Measurements from ENCODE around the gene GRIK1.

The GRIK1 gene

GRCh38 chr21:29661672-29662442, 277.9 kb downstream of the GRIK1 start:
- no peaks in the 10 kb centered on the region for H3K27me3 ChIP-seq (ENCODE audit: control insufficient read depth, insufficient read depth, low read length)
- H3K36me3 ChIP-seq (ENCODE audit: control insufficient read depth, insufficient read depth, low read length), result no peaks in the 10 kb centered on the region
- WGBS (ENCODE audit: insufficient coverage, insufficient read length), result no CpG with 5 or more reads among the region's 3 CpGs
- no peak overlapping the region for H3K27ac ChIP-seq (ENCODE audit: low read length)
- H3K4me3 ChIP-seq (ENCODE audit: low read length), result no peak overlapping the region
- no peak for DNase-seq (ENCODE audit: low read depth, low spot score)
- no peaks in the 10 kb centered on the region for H3K9me3 ChIP-seq (ENCODE audit: control insufficient read depth, insufficient read depth, low read length)
- no peaks in the 10 kb centered on the region for H3K4me1 ChIP-seq (ENCODE audit: control insufficient read depth, insufficient read depth, low read length)

GRCh38 chr21:29660047-29660720, 279.6 kb downstream of the GRIK1 start:
- H3K27me3 ChIP-seq (ENCODE audit: control insufficient read depth, insufficient read depth, low read length), result no peaks in the 10 kb centered on the region
- H3K9me3 ChIP-seq (ENCODE audit: control insufficient read depth, insufficient read depth, low read length), result no peaks in the 10 kb centered on the region
- H3K4me3 ChIP-seq (ENCODE audit: low read length), result no peak overlapping the region
- DNase-seq (ENCODE audit: low read depth, low spot score), result no peak
- WGBS (ENCODE audit: insufficient coverage, insufficient read length), result no CpG with 5 or more reads among the region's 2 CpGs
- no peak overlapping the region for H3K27ac ChIP-seq (ENCODE audit: low read length)
- no peaks in the 10 kb centered on the region for H3K4me1 ChIP-seq (ENCODE audit: control insufficient read depth, insufficient read depth, low read length)
- H3K36me3 ChIP-seq (ENCODE audit: control insufficient read depth, insufficient read depth, low read length), result no peaks in the 10 kb centered on the region

GRCh38 chr21:29658934-29659203, 280.9 kb downstream of the GRIK1 start:
- no peak for DNase-seq (ENCODE audit: low read depth, low spot score)
- H3K36me3 ChIP-seq (ENCODE audit: control insufficient read depth, insufficient read depth, low read length), result no peaks in the 10 kb centered on the region
- H3K27me3 ChIP-seq (ENCODE audit: control insufficient read depth, insufficient read depth, low read length), result no peaks in the 10 kb centered on the region
- H3K27ac ChIP-seq (ENCODE audit: low read length), result no peak overlapping the region
- no peak overlapping the region for H3K4me3 ChIP-seq (ENCODE audit: low read length)
- H3K9me3 ChIP-seq (ENCODE audit: control insufficient read depth, insufficient read depth, low read length), result no peaks in the 10 kb centered on the region
- no CpG with 5 or more reads among the region's 1 CpG for WGBS (ENCODE audit: insufficient coverage, insufficient read length)
- H3K4me1 ChIP-seq (ENCODE audit: control insufficient read depth, insufficient read depth, low read length), result no peaks in the 10 kb centered on the region

GRCh38 chr21:29658177-29658933, 281.4 kb downstream of the GRIK1 start:
- WGBS (ENCODE audit: insufficient coverage, insufficient read length), result no CpG with 5 or more reads among the region's 10 CpGs
- H3K36me3 ChIP-seq (ENCODE audit: control insufficient read depth, insufficient read depth, low read length), result no peaks in the 10 kb centered on the region
- no peaks in the 10 kb centered on the region for H3K4me1 ChIP-seq (ENCODE audit: control insufficient read depth, insufficient read depth, low read length)
- no peak overlapping the region for H3K4me3 ChIP-seq (ENCODE audit: low read length)
- no peak for DNase-seq (ENCODE audit: low read depth, low spot score)
- H3K27me3 ChIP-seq (ENCODE audit: control insufficient read depth, insufficient read depth, low read length), result no peaks in the 10 kb centered on the region
- H3K9me3 ChIP-seq (ENCODE audit: control insufficient read depth, insufficient read depth, low read length), result no peaks in the 10 kb centered on the region
- H3K27ac ChIP-seq (ENCODE audit: low read length), result no peak overlapping the region

GRCh38 chr21:29657240-29657989, 282.4 kb downstream of the GRIK1 start:
- no peaks in the 10 kb centered on the region for H3K4me1 ChIP-seq (ENCODE audit: control insufficient read depth, insufficient read depth, low read length)
- H3K27ac ChIP-seq (ENCODE audit: low read length), result no peak overlapping the region
- no CpG with 5 or more reads among the region's 9 CpGs for WGBS (ENCODE audit: insufficient coverage, insufficient read length)
- DNase-seq (ENCODE audit: low read depth, low spot score), result no peak
- no peak overlapping the region for H3K4me3 ChIP-seq (ENCODE audit: low read length)
- H3K36me3 ChIP-seq (ENCODE audit: control insufficient read depth, insufficient read depth, low read length), result no peaks in the 10 kb centered on the region
- H3K27me3 ChIP-seq (ENCODE audit: control insufficient read depth, insufficient read depth, low read length), result no peaks in the 10 kb centered on the region
- H3K9me3 ChIP-seq (ENCODE audit: control insufficient read depth, insufficient read depth, low read length), result no peaks in the 10 kb centered on the region

- no peak overlapping the region for H3K4me3 ChIP-seq (ENCODE audit: low read length)
- no CpG with 5 or more reads among the region's 6 CpGs for WGBS (ENCODE audit: insufficient coverage, insufficient read length)
- H3K9me3 ChIP-seq (ENCODE audit: control insufficient read depth, insufficient read depth, low read length), result no peaks in the 10 kb centered on the region
- no peak overlapping the region for H3K27ac ChIP-seq (ENCODE audit: low read length)
- no peaks in the 10 kb centered on the region for H3K36me3 ChIP-seq (ENCODE audit: control insufficient read depth, insufficient read depth, low read length)
- no peaks in the 10 kb centered on the region for H3K4me1 ChIP-seq (ENCODE audit: control insufficient read depth, insufficient read depth, low read length)
- no peaks in the 10 kb centered on the region for H3K27me3 ChIP-seq (ENCODE audit: control insufficient read depth, insufficient read depth, low read length)
- no peak for DNase-seq (ENCODE audit: low read depth, low spot score)
Observed at GRCh38 chr21:29656504-29657239, 283.1 kb downstream of the GRIK1 start.

GRCh38 chr21:29655577-29655976, 284.2 kb downstream of the GRIK1 start:
- H3K36me3 ChIP-seq (ENCODE audit: control insufficient read depth, insufficient read depth, low read length), result no peaks in the 10 kb centered on the region
- no peaks in the 10 kb centered on the region for H3K9me3 ChIP-seq (ENCODE audit: control insufficient read depth, insufficient read depth, low read length)
- no peak for DNase-seq (ENCODE audit: low read depth, low spot score)
- no peaks in the 10 kb centered on the region for H3K27me3 ChIP-seq (ENCODE audit: control insufficient read depth, insufficient read depth, low read length)
- H3K4me1 ChIP-seq (ENCODE audit: control insufficient read depth, insufficient read depth, low read length), result no peaks in the 10 kb centered on the region
- H3K27ac ChIP-seq (ENCODE audit: low read length), result no peak overlapping the region
- H3K4me3 ChIP-seq (ENCODE audit: low read length), result no peak overlapping the region
- no CpG with 5 or more reads among the region's 6 CpGs for WGBS (ENCODE audit: insufficient coverage, insufficient read length)

GRCh38 chr21:29654855-29655254, 284.9 kb downstream of the GRIK1 start:
- H3K27me3 ChIP-seq (ENCODE audit: control insufficient read depth, insufficient read depth, low read length), result no peaks in the 10 kb centered on the region

GRCh38 chr21:29654203-29654602, 285.6 kb downstream of the GRIK1 start:
- Histone ChIP-seq H3K9me3 (ENCODE audit: control insufficient read depth, insufficient read depth, low read length) (no peaks in the 10 kb centered on the region), H3K4me1 (ENCODE audit: control insufficient read depth, insufficient read depth, low read length) (no peaks in the 10 kb centered on the region), H3K27ac (ENCODE audit: low read length) (no peak overlapping the region), H3K27me3 (ENCODE audit: control insufficient read depth, insufficient read depth, low read length) (no peaks in the 10 kb centered on the region), H3K4me3 (ENCODE audit: low read length) (no peak overlapping the region), H3K36me3 (ENCODE audit: control insufficient read depth, insufficient read depth, low read length) (no peaks in the 10 kb centered on the region)
- no peak for DNase-seq (ENCODE audit: low read depth, low spot score)

More at GRCh38 chr21:29654855-29655254, 284.9 kb downstream of the GRIK1 start:
- H3K36me3 ChIP-seq (ENCODE audit: control insufficient read depth, insufficient read depth, low read length), result no peaks in the 10 kb centered on the region
- no peaks in the 10 kb centered on the region for H3K9me3 ChIP-seq (ENCODE audit: control insufficient read depth, insufficient read depth, low read length)
- H3K4me1 ChIP-seq (ENCODE audit: control insufficient read depth, insufficient read depth, low read length), result no peaks in the 10 kb centered on the region
- no CpG with 5 or more reads among the region's 3 CpGs for WGBS (ENCODE audit: insufficient coverage, insufficient read length)
- no peak for DNase-seq (ENCODE audit: low read depth, low spot score)
- H3K27ac ChIP-seq (ENCODE audit: low read length), result no peak overlapping the region
- H3K4me3 ChIP-seq (ENCODE audit: low read length), result no peak overlapping the region
